Tibial nerve (tissue), 4 donors: ENCODE data around the gene JAZF1. TPM values are rescaled to one million over a fixed set of nuclear protein-coding genes. Genes with fewer than 3 reads are reported as not detected.

ENCODE experiments used
- DNase-seq, 2 donors: peaks; one replicate each; pipeline ENCODE4 v3.0.0-alpha.2; 2019; ENCODE audit warnings: low spot score in 2 of 2
- H3K27ac ChIP-seq, 4 donors: fragments of 200-600 bp; sonication (generic) in 3 of 4; one replicate each; pipeline ENCODE4 v1.5.1; 2017 to 2019; ENCODE audit warnings: mild to moderate bottlenecking in 1 of 4
- H3K27me3 ChIP-seq, 2 donors: fragments of 200-600 bp; sonication (generic) in 1 of 2; one replicate each; pipeline versions ENCODE4 v1.5.1 to v1.6.0; 2017 to 2019
- H3K36me3 ChIP-seq, 3 donors: fragments of 200-600 bp; sonication (generic); one replicate each; pipeline ENCODE4 v1.5.1; 2018 to 2019
- H3K4me1 ChIP-seq, 4 donors: fragments of 200-600 bp; sonication (generic) in 3 of 4; one replicate each; pipeline ENCODE4 v1.5.1; 2017 to 2019
- H3K4me3 ChIP-seq, 4 donors: fragments of 200-600 bp; sonication (generic) in 3 of 4; one replicate each; pipeline ENCODE4 v1.5.1; 2017 to 2019; ENCODE audit warnings: mild to moderate bottlenecking in 1 of 4, moderate library complexity in 1 of 4
- H3K9me3 ChIP-seq, 4 donors: fragments of 200-600 bp; sonication (generic) in 3 of 4; one replicate each; pipeline ENCODE4 v1.5.1; 2017 to 2019
- CTCF ChIP-seq, 5 experiments: fragments of 200-600 bp in 3 of 5; fragments of 450-650 bp in 2 of 5; sonication (generic) in 3 of 5; IDR thresholded peaks; one replicate each; pipeline ENCODE4 v1.5.1; 2016 to 2019; ENCODE audit warnings: antibody characterized with exemption in 5 of 5, mild to moderate bottlenecking in 3 of 5, moderate library complexity in 2 of 5
- EP300 ChIP-seq, 2 donors: sonication (generic); formaldehyde crosslinking; IDR thresholded peaks; one replicate each; pipeline ENCODE4 v1.6.1; 2017; ENCODE audit warnings: antibody characterized with exemption in 2 of 2, mild to moderate bottlenecking in 1 of 2
- POLR2A ChIP-seq, 2 donors: fragments of 450-650 bp; IDR thresholded peaks; one replicate each; pipeline ENCODE4 v1.6.1; 2017; ENCODE audit warnings: antibody characterized with exemption in 2 of 2, mild to moderate bottlenecking in 2 of 2, moderate library complexity in 2 of 2
- WGBS, 2 donors: methylation state at CpG; one replicate each; pipeline ENCODE4 v1.1.5; 2018; 5-methylcytosine and 5-hydroxymethylcytosine counted together
- total RNA-seq, 4 donors: library from RNA; depleted of rRNA; stranded (reverse); fragments of >200 nt; gene quantifications; one replicate each; pipeline ENCODE4 v1.1.0, GENCODE V29; 2016

JAZF1 gene
- total RNA-seq, 4 donors from 2014 or later = 6.9 to 17.5 (median 10.7) TPM

GRCh38 chr7:28128608-28129007, 52.0 kb downstream of the JAZF1 start:
- H3K27me3 ChIP-seq = no peaks in the 10 kb centered on the region
- peaks cover 0 to 33% (median 0%) of the 10 kb centered on the region in 4 donors for H3K4me1 ChIP-seq
- H3K4me3 ChIP-seq = no peak overlapping the region
- H3K36me3 ChIP-seq = no peaks in the 10 kb centered on the region
- no peaks in the 10 kb centered on the region for H3K9me3 ChIP-seq
- TF ChIP-seq CTCF (IDR thresholded peaks at IDR 0.05) (no peak), EP300 (IDR thresholded peaks at IDR 0.05) (no peak), POLR2A (IDR thresholded peaks at IDR 0.05) (no peak)
- no peak overlapping the region for H3K27ac ChIP-seq
- no peak for DNase-seq

- Histone ChIP-seq H3K4me1 (peaks cover 0 to 27% (median 0%) of the 10 kb centered on the region in 4 donors), H3K4me3 (no peak overlapping the region), H3K27ac (peak overlapping the region in 2 of 4 donors; percentile 25 to 68), H3K9me3 (no peaks in the 10 kb centered on the region), H3K27me3 (no peaks in the 10 kb centered on the region), H3K36me3 (no peaks in the 10 kb centered on the region)
- WGBS, 2 donors = 78 to 82% methylated on average over 5 of the region's 5 CpGs
- peak in 1 of 2 donors; percentile 38 for DNase-seq
- TF ChIP-seq CTCF (IDR thresholded peaks at IDR 0.05) = no peak
These were observed 54.1 kb downstream of the JAZF1 start for GRCh38 chr7:28126410-28127041.

GRCh38 chr7:28125431-28126409, 54.9 kb downstream of the JAZF1 start:
- H3K27ac ChIP-seq = peak overlapping the region in 2 of 4 donors; percentile 25 to 68
- H3K4me1 ChIP-seq = peaks cover 0 to 27% (median 0%) of the 10 kb centered on the region in 4 donors
- no peak overlapping the region for H3K4me3 ChIP-seq
- 79 to 80% methylated on average over 4 of the region's 4 CpGs for WGBS, 2 donors
- H3K27me3 ChIP-seq = no peaks in the 10 kb centered on the region
- H3K9me3 ChIP-seq = no peaks in the 10 kb centered on the region
- peak in 1 of 2 donors; percentile 73 for TF ChIP-seq EP300 (IDR thresholded peaks at IDR 0.05)
- no peak for TF ChIP-seq CTCF (IDR thresholded peaks at IDR 0.05)
- no peaks in the 10 kb centered on the region for H3K36me3 ChIP-seq
- peak in 1 of 2 donors; percentile 51 for DNase-seq

GRCh38 chr7:28124413-28124812, 56.2 kb downstream of the JAZF1 start:
- 86 to 97% methylated on average over 2 of the region's 2 CpGs for WGBS, 2 donors
- TF ChIP-seq EP300 (IDR thresholded peaks at IDR 0.05) (no peak), POLR2A (IDR thresholded peaks at IDR 0.05) (no peak), CTCF (IDR thresholded peaks at IDR 0.05) (no peak)
- Histone ChIP-seq H3K27ac (no peak overlapping the region), H3K4me3 (no peak overlapping the region), H3K36me3 (no peaks in the 10 kb centered on the region), H3K9me3 (no peaks in the 10 kb centered on the region), H3K27me3 (no peaks in the 10 kb centered on the region), H3K4me1 (peaks cover 0 to 26% (median 0%) of the 10 kb centered on the region in 4 donors)
- DNase-seq = no peak

- Histone ChIP-seq H3K4me3 (no peak overlapping the region), H3K36me3 (no peaks in the 10 kb centered on the region), H3K9me3 (no peaks in the 10 kb centered on the region), H3K4me1 (peaks cover 0 to 20% (median 0%) of the 10 kb centered on the region in 4 donors), H3K27ac (no peak overlapping the region), H3K27me3 (no peaks in the 10 kb centered on the region)
- WGBS, 2 donors = 91 to 96% methylated on average over 5 of the region's 5 CpGs
- DNase-seq = no peak
- no peak for TF ChIP-seq POLR2A (IDR thresholded peaks at IDR 0.05)
- TF ChIP-seq EP300 (IDR thresholded peaks at IDR 0.05) = no peak
- no peak for TF ChIP-seq CTCF (IDR thresholded peaks at IDR 0.05)
These were observed 56.8 kb downstream of the JAZF1 start for GRCh38 chr7:28123752-28124151.
